SK-N-SH treated with all-trans-retinoic acid at 6 μM for 48 hours (cell line): Measurements from ENCODE around the gene SLC35A3.

ENCODE experiments used
- ATAC-seq: fragments of 200-7000 bp; cut with Tn5 transposase; 3 replicates; pipeline ENCODE4 v1.9.1; 2020; ENCODE audit warnings: mild to moderate bottlenecking, moderate library complexity
- ARNTL ChIP-seq: fragments of 450-650 bp; formaldehyde crosslinking; IDR thresholded peaks from 2 replicates; pipeline ENCODE4 v1.5.0; 2020; ENCODE audit warnings: low read depth, mild to moderate bottlenecking, moderate library complexity, borderline replicate concordance
- BACH2 ChIP-seq: fragments of 250-450 bp; sonication (Bioruptor Pico); IDR thresholded peaks from 2 replicates; pipeline ENCODE4 v1.9.0; 2021; ENCODE audit warnings: mild to moderate bottlenecking, borderline replicate concordance
- CREB5 ChIP-seq: fragments of 250-450 bp; sonication (Bioruptor Pico); IDR thresholded peaks from 2 replicates; pipeline ENCODE4 v1.5.1; 2020; ENCODE audit warnings: low read depth, mild to moderate bottlenecking, moderate library complexity
- CSDC2 ChIP-seq: fragments of 250-450 bp; sonication (Bioruptor Pico); IDR thresholded peaks from 2 replicates; pipeline ENCODE4 v1.5.0; 2020; ENCODE audit warnings: mild to moderate bottlenecking, moderate library complexity
- CSRNP3 ChIP-seq: fragments of 250-450 bp; sonication (Bioruptor Pico); IDR thresholded peaks from 2 replicates; pipeline ENCODE4 v1.5.1; 2021; ENCODE audit warnings: mild to moderate bottlenecking, moderate library complexity
- ESRRG ChIP-seq: fragments of 250-450 bp; sonication (Bioruptor Pico); IDR thresholded peaks from 2 replicates; pipeline ENCODE4 v1.6.1; 2021; ENCODE audit warnings: mild to moderate bottlenecking
- GLIS3 ChIP-seq: fragments of 250-450 bp; sonication (Bioruptor Pico); IDR thresholded peaks from 2 replicates; pipeline ENCODE4 v1.5.0; 2020; ENCODE audit warnings: mild to moderate bottlenecking, moderate library complexity
- ISL1 ChIP-seq: fragments of 250-450 bp; sonication (Bioruptor Pico); IDR thresholded peaks from 2 replicates; pipeline ENCODE4 v2.1.2; 2022; ENCODE audit warnings: mild to moderate bottlenecking, moderate library complexity
- OSR1 ChIP-seq: fragments of 250-450 bp; sonication (Bioruptor Pico); IDR thresholded peaks from 2 replicates; pipeline ENCODE4 v1.8.0; 2022; ENCODE audit warnings: moderate library complexity, mild to moderate bottlenecking, inconsistent platforms
- PATZ1 ChIP-seq: fragments of 250-450 bp; sonication (Bioruptor Pico); IDR thresholded peaks from 2 replicates; pipeline ENCODE4 v1.8.0; 2020; ENCODE audit warnings: mild to moderate bottlenecking, moderate library complexity, borderline replicate concordance
- POU6F1 ChIP-seq: fragments of 250-450 bp; sonication (Bioruptor Pico); IDR thresholded peaks from 2 replicates; pipeline ENCODE4 v1.8.0; 2021; ENCODE audit warnings: low read depth, mild to moderate bottlenecking, moderate library complexity, borderline replicate concordance
- RARB ChIP-seq: fragments of 250-450 bp; sonication (Bioruptor Pico); IDR thresholded peaks from 2 replicates; pipeline ENCODE4 v1.8.0; 2021; ENCODE audit warnings: mild to moderate bottlenecking, moderate library complexity
- SNAI2 ChIP-seq: fragments of 250-450 bp; sonication (Bioruptor Pico); IDR thresholded peaks from 2 replicates; pipeline ENCODE4 v1.5.0; 2020; ENCODE audit warnings: mild to moderate bottlenecking, moderate library complexity
- TCF4 ChIP-seq: fragments of 250-450 bp; sonication (Bioruptor Pico); IDR thresholded peaks from 2 replicates; pipeline ENCODE4 v1.8.0; 2021; ENCODE audit warnings: mild to moderate bottlenecking, moderate library complexity, borderline replicate concordance
- TOX ChIP-seq: fragments of 250-450 bp; sonication (Bioruptor Pico); IDR thresholded peaks from 2 replicates; pipeline ENCODE4 v1.8.0; 2021; ENCODE audit warnings: mild to moderate bottlenecking, moderate library complexity, borderline replicate concordance
- ZC3H10 ChIP-seq: fragments of 250-450 bp; sonication (Bioruptor Pico); IDR thresholded peaks from 2 replicates; pipeline ENCODE4 v1.5.1; 2021; ENCODE audit warnings: mild to moderate bottlenecking, moderate library complexity
- ZFP3 ChIP-seq: fragments of 250-450 bp; sonication (Bioruptor Pico); IDR thresholded peaks from 2 replicates; pipeline ENCODE4 v1.5.0; 2020; ENCODE audit warnings: mild to moderate bottlenecking, moderate library complexity
- ZFP30 ChIP-seq: fragments of 450-650 bp; formaldehyde crosslinking; IDR thresholded peaks from 2 replicates; pipeline ENCODE4 v1.5.0; 2022; ENCODE audit warnings: mild to moderate bottlenecking, moderate library complexity
- ZNF565 ChIP-seq: fragments of 450-650 bp; formaldehyde crosslinking; conservative IDR thresholded peaks from 2 replicates; pipeline ENCODE4 v1.5.0; 2020; ENCODE audit warnings: low read depth, mild to moderate bottlenecking, moderate library complexity
- ZNF70 ChIP-seq: fragments of 450-650 bp; formaldehyde crosslinking; IDR thresholded peaks from 2 replicates; pipeline ENCODE4 v1.5.0; 2020; ENCODE audit warnings: mild to moderate bottlenecking, moderate library complexity
- ZNF8 ChIP-seq: fragments of 450-650 bp; formaldehyde crosslinking; IDR thresholded peaks from 2 replicates; pipeline ENCODE4 v1.5.0; 2020; ENCODE audit warnings: mild to moderate bottlenecking, moderate library complexity
- TF ChIP-seq, protein P1 (sequence below): fragments of 250-450 bp; sonication (Bioruptor Pico); IDR thresholded peaks from 2 replicates; pipeline ENCODE4 v1.5.0; 2020; ENCODE audit warnings: mild to moderate bottlenecking, moderate library complexity

The SLC35A3 gene

DNA sequence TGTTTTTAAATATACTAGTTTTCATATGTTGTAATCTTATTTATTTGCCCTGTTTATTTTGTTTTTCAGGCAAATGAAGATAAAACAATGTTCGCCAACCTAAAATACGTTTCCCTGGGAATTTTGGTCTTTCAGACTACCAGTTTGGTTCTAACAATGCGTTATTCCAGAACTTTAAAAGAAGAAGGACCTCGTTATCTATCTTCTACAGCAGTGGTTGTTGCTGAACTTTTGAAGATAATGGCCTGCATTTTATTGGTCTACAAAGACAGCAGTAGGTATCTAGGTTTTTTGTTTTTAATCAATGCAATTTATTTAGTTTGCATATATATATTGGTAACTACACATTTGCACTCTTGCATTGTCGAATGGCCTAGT, 23.7 kb downstream of the SLC35A3 start:
- no peak for TF ChIP-seq ZNF8 (CRISPR knock-in tag)
- no peak for TF ChIP-seq ZC3H10
- TF ChIP-seq SNAI2 (CRISPR knock-in tag), result no peak
- no peak for TF ChIP-seq ISL1 (CRISPR knock-in tag)
- TF ChIP-seq ESRRG (CRISPR knock-in tag), result no peak
- TF ChIP-seq CREB5, result no peak
- no peak for TF ChIP-seq ZNF565 (CRISPR knock-in tag)
- TF ChIP-seq ZNF70 (CRISPR knock-in tag), result no peak
- TF ChIP-seq, protein P1, sequence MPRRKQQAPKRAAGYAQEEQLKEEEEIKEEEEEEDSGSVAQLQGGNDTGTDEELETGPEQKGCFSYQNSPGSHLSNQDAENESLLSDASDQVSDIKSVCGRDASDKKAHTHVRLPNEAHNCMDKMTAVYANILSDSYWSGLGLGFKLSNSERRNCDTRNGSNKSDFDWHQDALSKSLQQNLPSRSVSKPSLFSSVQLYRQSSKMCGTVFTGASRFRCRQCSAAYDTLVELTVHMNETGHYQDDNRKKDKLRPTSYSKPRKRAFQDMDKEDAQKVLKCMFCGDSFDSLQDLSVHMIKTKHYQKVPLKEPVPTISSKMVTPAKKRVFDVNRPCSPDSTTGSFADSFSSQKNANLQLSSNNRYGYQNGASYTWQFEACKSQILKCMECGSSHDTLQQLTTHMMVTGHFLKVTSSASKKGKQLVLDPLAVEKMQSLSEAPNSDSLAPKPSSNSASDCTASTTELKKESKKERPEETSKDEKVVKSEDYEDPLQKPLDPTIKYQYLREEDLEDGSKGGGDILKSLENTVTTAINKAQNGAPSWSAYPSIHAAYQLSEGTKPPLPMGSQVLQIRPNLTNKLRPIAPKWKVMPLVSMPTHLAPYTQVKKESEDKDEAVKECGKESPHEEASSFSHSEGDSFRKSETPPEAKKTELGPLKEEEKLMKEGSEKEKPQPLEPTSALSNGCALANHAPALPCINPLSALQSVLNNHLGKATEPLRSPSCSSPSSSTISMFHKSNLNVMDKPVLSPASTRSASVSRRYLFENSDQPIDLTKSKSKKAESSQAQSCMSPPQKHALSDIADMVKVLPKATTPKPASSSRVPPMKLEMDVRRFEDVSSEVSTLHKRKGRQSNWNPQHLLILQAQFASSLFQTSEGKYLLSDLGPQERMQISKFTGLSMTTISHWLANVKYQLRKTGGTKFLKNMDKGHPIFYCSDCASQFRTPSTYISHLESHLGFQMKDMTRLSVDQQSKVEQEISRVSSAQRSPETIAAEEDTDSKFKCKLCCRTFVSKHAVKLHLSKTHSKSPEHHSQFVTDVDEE, result no peak
- TF ChIP-seq RARB, result no peak
- TF ChIP-seq PATZ1 (CRISPR knock-in tag), result no peak
- no peak for TF ChIP-seq OSR1
- TF ChIP-seq POU6F1, result no peak
- no peak for TF ChIP-seq CSRNP3 (CRISPR knock-in tag)
- no peak for TF ChIP-seq CSDC2 (CRISPR knock-in tag)
- TF ChIP-seq ZFP30 (CRISPR knock-in tag), result no peak
- TF ChIP-seq BACH2, result no peak
- no peak for ATAC-seq

DNA sequence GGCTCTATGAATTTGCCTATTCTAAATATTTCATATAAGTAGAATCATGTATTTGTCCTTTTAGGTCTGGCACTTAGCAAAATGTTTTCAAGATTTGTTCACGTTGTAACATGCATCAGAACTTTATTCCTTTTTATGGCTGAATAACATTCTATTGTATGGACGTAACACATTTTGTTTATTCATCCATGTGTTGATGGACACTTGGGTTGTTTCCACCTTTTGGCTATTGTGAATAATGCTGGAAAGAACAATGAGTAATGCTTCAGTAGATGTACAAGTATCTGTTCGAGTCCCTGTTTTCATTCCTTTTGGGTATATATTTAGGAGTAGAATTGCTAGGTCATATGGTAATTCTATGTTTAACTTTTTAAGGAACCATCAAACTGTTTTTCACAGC, 24.7 kb downstream of the SLC35A3 start:
- TF ChIP-seq ZFP30 (CRISPR knock-in tag) (no peak), ISL1 (CRISPR knock-in tag) (no peak), ESRRG (CRISPR knock-in tag) (no peak), CSDC2 (CRISPR knock-in tag) (no peak), PATZ1 (CRISPR knock-in tag) (no peak), CREB5 (no peak), CSRNP3 (CRISPR knock-in tag) (no peak), TOX (CRISPR knock-in tag) (no peak), ZC3H10 (no peak), ZNF8 (CRISPR knock-in tag) (no peak), GLIS3 (CRISPR knock-in tag) (no peak), TCF4 (CRISPR knock-in tag) (no peak), ZFP3 (CRISPR knock-in tag) (no peak), ARNTL (CRISPR knock-in tag) (no peak), SNAI2 (CRISPR knock-in tag) (no peak)
- TF ChIP-seq, protein P1, result no peak
- no peak for ATAC-seq
